Measurements from ENCODE around the gene ZNF268.

- TF ChIP-seq CTCF (IDR thresholded peaks at IDR 0.05; ENCODE audit: insufficient read depth, low read length) (no peak), GABPA (IDR thresholded peaks at IDR 0.05; ENCODE audit: low read depth) (no peak), REST (IDR thresholded peaks at IDR 0.05; ENCODE audit: insufficient replicate concordance, low read depth) (no peak), POLR2AphosphoS5 (IDR thresholded peaks at IDR 0.05; ENCODE audit: low read depth) (no peak)
Measured at GRCh38 chr12:133227281-133227852, 46.1 kb downstream of the ZNF268 start.

Data from HL-60 (cell line).